ENCODE data around the gene RPL36. TPM values are rescaled to one million over a fixed set of nuclear protein-coding genes. Genes with fewer than 3 reads are reported as not detected.
A peak's percentile ranks its signal among the peaks of the same experiment; 100 is the strongest.

Gene RPL36
- total and polyA plus RNA-seq, 9 of the 15 experiments (the other 6 are each of a cell fraction or from before 2014, with no cell fraction given), result 350 to 3,412 (median 1,507) TPM

GRCh38 chr19:5680437-5681368 is 9.4 kb upstream of the RPL36 start, which contains the start of the genes HSD11B1L and MICOS13 (continued):
- TF ChIP-seq ZBTB40 (IDR thresholded peaks at IDR 0.05) (peak; percentile 90), ZBTB40 (CRISPR knock-in tag; IDR thresholded peaks at IDR 0.05) (no peak), HMGXB4 (CRISPR knock-in tag; IDR thresholded peaks at IDR 0.05) (no peak), KDM5B (IDR thresholded peaks at IDR 0.05; ENCODE audit: insufficient replicate concordance, low read depth, low read length) (peak; percentile 94), USF1 (CRISPR knock-in tag; IDR thresholded peaks at IDR 0.05) (peak; percentile 99), TCF7L2 (IDR thresholded peaks at IDR 0.05; ENCODE audit: low read depth, low read length) (peak; percentile 75), YY1 (IDR thresholded peaks at IDR 0.05; ENCODE audit: borderline replicate concordance in 1 of 3, control insufficient read depth in 1 of 3, extremely low read depth in 1 of 3, insufficient read depth in 3 of 3, insufficient read length in 1 of 3, insufficient replicate concordance in 2 of 3, low read depth in 1 of 3, low read length in 2 of 3) (peak; percentile 26 to 89 (median 84)), NR2C1 (IDR thresholded peaks at IDR 0.05) (peak; percentile 79), NR2C1 (tag; IDR thresholded peaks at IDR 0.05) (peak; percentile 91), EP300 (IDR thresholded peaks at IDR 0.05; ENCODE audit: low read length) (peak; percentile 43; the same call in 1 of the 2 replicates), ZNF197 (CRISPR knock-in tag; IDR thresholded peaks at IDR 0.05; ENCODE audit: low read depth) (peak; percentile 89; the same call in 1 of the 2 replicates)

All from K562 (cell line).